ENCODE data around the gene KIF6. TPM values are rescaled to one million over a fixed set of nuclear protein-coding genes. Genes with fewer than 3 reads are reported as not detected.

The KIF6 gene
- polyA plus RNA-seq, 3 donors, result not detected

DNA sequence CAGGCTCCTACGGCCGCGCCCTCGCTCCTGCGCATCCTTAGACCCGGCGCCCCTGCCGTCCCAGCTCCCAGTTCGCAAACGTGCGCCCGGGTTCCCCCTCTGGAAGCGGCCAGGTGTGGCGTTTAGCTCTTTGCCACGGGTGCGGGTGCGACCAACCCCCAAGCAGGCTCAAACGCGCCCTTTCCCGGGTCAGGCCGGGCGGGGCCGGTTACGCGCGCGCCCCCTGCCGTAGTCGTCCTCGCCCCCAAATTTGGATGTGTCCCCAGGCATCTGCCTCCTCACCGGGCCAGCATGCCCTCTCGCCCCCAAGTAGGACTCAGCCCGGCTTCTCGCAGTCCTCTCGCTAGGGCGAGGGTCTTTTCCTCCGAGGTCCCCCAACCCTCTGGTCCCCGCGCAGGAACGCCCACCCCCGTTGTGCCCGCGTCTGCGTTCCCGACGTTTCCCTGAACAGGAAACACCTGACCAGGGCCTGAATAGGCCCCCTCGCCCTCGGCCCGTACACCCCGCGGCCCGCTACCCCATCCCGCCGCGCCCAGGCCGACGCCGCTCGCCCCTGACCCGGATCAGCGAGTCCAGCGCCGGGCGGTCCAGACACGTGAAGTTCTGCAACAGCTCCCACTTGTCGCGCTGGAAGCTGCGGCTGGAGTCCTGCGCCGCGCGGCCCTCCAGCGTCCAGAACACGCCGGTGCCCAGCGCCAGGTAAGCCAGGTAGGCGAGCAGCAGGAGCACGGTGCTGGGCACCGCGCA is 411.5 kb downstream of the KIF6 start:
- no peak for DNase-seq
- Mint-ChIP-seq H3K9me3 (peaks cover 0 to 18% (median 3%) of the 10 kb centered on the region in 7 donors), H3K4me3 (peak overlapping the region in 1 of 2 donors; percentile 83), H3K36me3 (peaks cover 0 to 5% of the 10 kb centered on the region in 2 donors), H3K27ac (no peak overlapping the region), H3K27me3 (ENCODE audit: low read depth in 3 of 3) (peaks cover 55 to 64% (median 59%) of the 10 kb centered on the region in 3 donors), H3K4me1 (peaks cover 21% of the 10 kb centered on the region)
- H3K4me3 ChIP-seq (replicated peaks in 1 of 3; ENCODE audit: low read depth in 2 of 3, low read length in 3 of 3), result peak overlapping the region in 1 of 3 experiments; percentile 25
- H3K9me3 ChIP-seq (replicated peaks in 1 of 2; ENCODE audit: control insufficient read depth in 1 of 2, insufficient read depth in 1 of 2, low read length in 2 of 2), result peaks cover 0 to 19% of the 10 kb centered on the region in 2 donors
- peak overlapping the region; percentile 56 for H3K4me2 ChIP-seq (replicated peaks; ENCODE audit: extremely low read depth, low read length, poor library complexity, severe bottlenecking)
- H3K27ac ChIP-seq (ENCODE audit: low read depth in 1 of 2, low read length in 2 of 2), result no peak overlapping the region
- peak overlapping the region; percentile 8 for H2AFZ ChIP-seq (ENCODE audit: insufficient read depth, low read depth, low read length, poor library complexity, severe bottlenecking)
- no peak overlapping the region for H3K9ac ChIP-seq (ENCODE audit: insufficient read depth, low read length, poor library complexity, severe bottlenecking)
- 1% methylated on average over 80 of the region's 80 CpGs for WGBS (ENCODE audit: insufficient coverage)
- intact Hi-C loops (cut with micrococcal nuclease), result no loop called here
- H3K36me3 ChIP-seq (replicated peaks in 1 of 2; ENCODE audit: control insufficient read depth in 1 of 2, insufficient read depth in 2 of 2, low read length in 2 of 2), result no peaks in the 10 kb centered on the region
- H3K79me2 ChIP-seq (ENCODE audit: insufficient read depth, low read length), result no peaks in the 10 kb centered on the region
- no peaks in the 10 kb centered on the region for H4K20me1 ChIP-seq (ENCODE audit: insufficient read depth, low read length)
- peaks cover 37 to 53% of the 10 kb centered on the region in 2 donors for H3K27me3 ChIP-seq (ENCODE audit: control insufficient read depth in 2 of 2, insufficient read depth in 2 of 2, low read length in 2 of 2)
- TF ChIP-seq, protein P1, sequence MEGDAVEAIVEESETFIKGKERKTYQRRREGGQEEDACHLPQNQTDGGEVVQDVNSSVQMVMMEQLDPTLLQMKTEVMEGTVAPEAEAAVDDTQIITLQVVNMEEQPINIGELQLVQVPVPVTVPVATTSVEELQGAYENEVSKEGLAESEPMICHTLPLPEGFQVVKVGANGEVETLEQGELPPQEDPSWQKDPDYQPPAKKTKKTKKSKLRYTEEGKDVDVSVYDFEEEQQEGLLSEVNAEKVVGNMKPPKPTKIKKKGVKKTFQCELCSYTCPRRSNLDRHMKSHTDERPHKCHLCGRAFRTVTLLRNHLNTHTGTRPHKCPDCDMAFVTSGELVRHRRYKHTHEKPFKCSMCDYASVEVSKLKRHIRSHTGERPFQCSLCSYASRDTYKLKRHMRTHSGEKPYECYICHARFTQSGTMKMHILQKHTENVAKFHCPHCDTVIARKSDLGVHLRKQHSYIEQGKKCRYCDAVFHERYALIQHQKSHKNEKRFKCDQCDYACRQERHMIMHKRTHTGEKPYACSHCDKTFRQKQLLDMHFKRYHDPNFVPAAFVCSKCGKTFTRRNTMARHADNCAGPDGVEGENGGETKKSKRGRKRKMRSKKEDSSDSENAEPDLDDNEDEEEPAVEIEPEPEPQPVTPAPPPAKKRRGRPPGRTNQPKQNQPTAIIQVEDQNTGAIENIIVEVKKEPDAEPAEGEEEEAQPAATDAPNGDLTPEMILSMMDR (IDR thresholded peaks at IDR 0.05), result no peak
- H3K4me1 ChIP-seq (ENCODE audit: control insufficient read depth in 1 of 2, insufficient read depth in 2 of 2, low read length in 2 of 2), result peaks cover 23 to 24% of the 10 kb centered on the region in 2 donors

DNA sequence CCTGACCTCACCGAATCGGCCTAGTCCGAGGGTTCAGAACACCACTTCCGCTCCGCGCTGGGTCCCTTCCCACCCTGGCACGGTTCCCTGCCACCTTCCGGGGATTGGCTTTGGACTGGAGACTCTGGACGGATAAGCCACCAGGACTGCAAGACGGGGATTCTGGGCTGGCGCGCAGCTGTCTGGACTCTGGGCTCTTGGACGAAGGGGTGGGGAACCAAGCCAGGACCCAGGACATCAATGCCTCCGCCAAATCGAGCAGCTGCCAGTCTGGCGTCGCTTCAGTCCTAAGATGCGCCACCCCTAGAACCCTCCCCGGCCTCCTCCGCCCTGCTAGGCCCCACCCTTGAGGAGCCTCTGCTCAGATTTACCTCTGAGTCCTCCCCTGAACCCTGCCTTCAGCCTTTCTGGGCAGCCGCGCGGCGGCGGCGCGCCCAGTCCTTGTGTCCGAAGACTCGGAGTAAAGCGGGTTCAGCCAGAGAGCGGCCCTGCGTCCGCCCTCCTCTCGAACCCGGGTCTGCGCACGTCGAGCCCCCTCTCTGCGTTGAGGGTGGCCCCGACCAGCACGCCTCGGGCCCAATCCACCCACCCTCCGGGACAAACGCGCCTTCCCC is 412.2 kb downstream of the KIF6 start:
- no peaks in the 10 kb centered on the region for H4K20me1 ChIP-seq (ENCODE audit: insufficient read depth, low read length)
- peaks cover 37 to 53% of the 10 kb centered on the region in 2 donors for H3K27me3 ChIP-seq (ENCODE audit: control insufficient read depth in 2 of 2, insufficient read depth in 2 of 2, low read length in 2 of 2)
- H3K9me3 Mint-ChIP-seq, result peaks cover 0 to 20% (median 3%) of the 10 kb centered on the region in 7 donors
- no peaks in the 10 kb centered on the region for H3K79me2 ChIP-seq (ENCODE audit: insufficient read depth, low read length)
- DNase-seq, result no peak
- no peak overlapping the region for H3K27ac Mint-ChIP-seq
- TF ChIP-seq, protein P1 (IDR thresholded peaks at IDR 0.05), result no peak
- no peak overlapping the region for H2AFZ ChIP-seq (ENCODE audit: insufficient read depth, low read depth, low read length, poor library complexity, severe bottlenecking)
- no peaks in the 10 kb centered on the region for H3K36me3 ChIP-seq (replicated peaks in 1 of 2; ENCODE audit: control insufficient read depth in 1 of 2, insufficient read depth in 2 of 2, low read length in 2 of 2)
- peaks cover 21% of the 10 kb centered on the region for H3K4me1 Mint-ChIP-seq
- intact Hi-C loops (cut with micrococcal nuclease), result no loop called here
- peaks cover 55 to 62% (median 57%) of the 10 kb centered on the region in 3 donors for H3K27me3 Mint-ChIP-seq (ENCODE audit: low read depth in 3 of 3)
- H3K4me1 ChIP-seq (ENCODE audit: control insufficient read depth in 1 of 2, insufficient read depth in 2 of 2, low read length in 2 of 2), result peaks cover 23 to 24% of the 10 kb centered on the region in 2 donors
- no peak overlapping the region for H3K27ac ChIP-seq (ENCODE audit: low read depth in 1 of 2, low read length in 2 of 2)
- H3K4me2 ChIP-seq (replicated peaks; ENCODE audit: extremely low read depth, low read length, poor library complexity, severe bottlenecking), result peak overlapping the region; percentile 56
- H3K4me3 ChIP-seq (replicated peaks in 1 of 3; ENCODE audit: low read depth in 2 of 3, low read length in 3 of 3), result peak overlapping the region in 1 of 3 experiments; percentile 25
- H3K4me3 Mint-ChIP-seq, result peak overlapping the region in 1 of 2 donors; percentile 83
- H3K9ac ChIP-seq (ENCODE audit: insufficient read depth, low read length, poor library complexity, severe bottlenecking), result no peak overlapping the region
- H3K9me3 ChIP-seq (replicated peaks in 1 of 2; ENCODE audit: control insufficient read depth in 1 of 2, insufficient read depth in 1 of 2, low read length in 2 of 2), result peaks cover 0 to 19% of the 10 kb centered on the region in 2 donors
- WGBS (ENCODE audit: insufficient coverage), result 12% methylated on average over 45 of the region's 45 CpGs
- H3K36me3 Mint-ChIP-seq, result peaks cover 0 to 5% of the 10 kb centered on the region in 2 donors

Measured in CD14-positive monocyte (primary cell).